ENCODE measurements around the gene WDR62.
"Not testable (repeated sequence)": the region's sequence is repeated elsewhere in the genome, so short reads cannot be mapped to it uniquely, and the experiment has no call there.

Gene WDR62

DNA sequence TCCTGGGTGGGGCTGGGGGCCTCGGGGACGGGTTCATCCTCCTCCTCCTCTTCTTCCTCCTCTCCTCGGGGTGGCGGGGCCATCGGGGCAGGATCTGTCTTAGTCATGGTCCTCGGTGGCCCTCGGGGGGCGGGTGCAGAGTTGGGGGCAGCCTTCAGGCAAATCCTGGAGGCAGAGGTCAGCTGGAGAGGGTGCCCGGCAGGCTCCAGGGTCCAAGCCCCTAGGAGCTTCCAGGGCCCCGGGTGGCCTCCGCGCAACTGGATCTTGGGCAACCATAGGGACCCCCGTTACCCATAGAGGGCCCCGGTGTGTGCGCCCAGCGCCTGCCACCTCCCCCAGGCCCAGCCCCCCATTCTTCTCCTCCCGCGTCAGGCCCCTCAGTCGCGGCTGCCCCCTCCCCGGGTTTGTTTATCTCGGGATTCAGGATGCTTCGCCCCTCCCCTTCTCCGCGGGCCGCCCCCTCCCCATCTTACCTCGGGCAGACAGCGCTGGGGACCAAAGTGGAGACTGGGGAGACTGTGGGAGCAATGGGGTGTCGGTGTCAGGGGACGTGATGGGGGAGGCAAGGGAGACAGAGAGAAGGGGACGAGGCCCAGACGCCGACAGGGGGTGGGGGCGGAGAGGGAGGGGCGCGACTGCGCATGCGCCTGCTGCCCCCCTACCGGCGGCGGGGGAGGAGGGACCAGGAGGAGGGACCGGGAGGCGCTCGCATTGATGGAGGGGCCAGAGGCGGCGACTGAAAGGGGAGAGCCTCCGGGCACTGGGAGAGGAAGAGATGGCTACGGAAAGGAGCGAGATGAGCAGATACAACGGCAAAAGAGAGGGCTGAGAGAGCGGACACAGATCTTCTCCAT is 22.2 kb upstream of the WDR62 start, which contains the start of gene CLIP3:
TSS of gene CLIP3 (minus strand) at position 623 of the 854 bp plus-strand sequence. CDS start at position 107, 516 bp downstream.
- peak; percentile 44 to 50 for DNase-seq (ENCODE audit: low read depth in 2 of 2)

DNA sequence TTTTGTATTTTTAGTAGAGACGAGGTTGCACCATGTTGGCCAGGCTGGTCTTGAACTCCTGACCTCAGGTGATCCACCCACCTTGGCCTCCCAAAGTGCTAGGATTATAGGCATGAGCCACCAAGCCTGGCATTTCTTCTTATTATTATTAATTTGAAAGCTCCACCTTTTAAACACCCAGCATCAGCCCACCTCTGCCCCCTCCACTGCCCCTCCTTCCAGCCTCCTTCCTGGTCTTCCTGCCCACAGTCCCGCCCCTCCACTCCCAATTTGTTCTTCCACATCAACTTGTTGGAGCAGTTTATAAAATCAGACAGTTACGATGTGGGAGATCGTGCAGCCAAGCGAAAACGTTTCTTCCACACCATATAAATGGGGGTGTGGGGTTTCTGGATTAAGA is 14.2 kb upstream of the WDR62 start:
- no peak for DNase-seq (ENCODE audit: low read depth in 2 of 2)

DNA sequence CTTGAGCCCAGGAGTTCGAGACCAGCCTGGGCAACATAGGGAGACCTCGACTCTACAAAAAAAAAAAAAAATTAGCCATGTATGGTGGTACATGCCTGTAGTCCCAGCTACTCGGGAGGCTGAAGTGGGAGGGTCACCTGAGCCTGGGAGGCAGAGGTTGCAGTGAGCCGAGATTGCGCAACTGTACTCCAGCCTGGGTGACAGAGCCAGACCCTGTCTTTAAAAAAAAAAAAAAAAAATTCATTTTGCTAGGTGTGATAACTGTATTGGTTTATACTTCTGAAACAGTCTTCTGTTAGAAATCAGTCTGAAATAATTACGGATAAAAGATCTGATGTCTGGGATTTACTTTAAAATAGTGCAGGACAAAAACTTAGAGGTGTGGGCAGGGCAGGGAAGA is 13.6 kb upstream of the WDR62 start:
- not testable (repeated sequence) for DNase-seq (ENCODE audit: low read depth in 2 of 2)

DNA sequence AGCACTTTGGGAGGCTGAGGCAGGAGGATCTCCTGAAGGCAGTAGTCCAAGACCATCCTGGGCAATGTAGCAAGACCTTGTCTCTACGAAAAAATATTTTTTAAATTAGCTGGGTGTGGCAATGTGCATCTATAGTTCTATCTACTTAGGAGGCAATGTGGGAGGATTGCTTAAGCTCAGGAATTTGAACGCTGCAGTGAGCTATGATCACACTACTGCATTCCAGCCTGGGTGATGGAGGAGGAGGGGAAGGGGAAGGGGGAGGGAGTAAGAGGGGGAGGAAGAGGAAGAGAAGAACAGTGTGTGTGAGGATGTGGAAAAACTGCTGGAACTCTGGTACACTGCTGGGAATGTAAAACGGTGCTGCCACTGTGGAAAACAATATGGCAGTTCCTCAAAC is 12.9 kb upstream of the WDR62 start:
- peak; percentile 85 to 88 for DNase-seq (ENCODE audit: low read depth in 2 of 2)

DNA sequence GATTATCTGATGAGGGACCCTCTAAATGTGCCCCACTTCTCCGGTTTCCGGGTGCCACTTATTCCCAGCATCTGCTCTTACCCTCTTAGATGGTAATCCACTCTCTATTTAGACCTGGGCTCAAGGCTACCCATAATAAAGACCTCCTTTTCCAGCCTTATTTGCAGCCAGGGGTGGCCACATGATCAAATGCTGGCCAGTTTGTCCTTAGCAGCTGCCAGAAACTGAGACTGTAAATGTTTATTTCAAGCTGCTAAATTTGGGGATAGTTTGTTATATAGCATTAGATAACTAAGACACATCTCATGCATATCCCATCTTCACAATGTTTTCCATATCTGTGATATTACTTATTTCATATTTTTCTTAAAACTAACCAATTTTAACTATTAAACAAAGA is 10.7 kb upstream of the WDR62 start:
- no peak for DNase-seq (ENCODE audit: low read depth in 2 of 2)

DNA sequence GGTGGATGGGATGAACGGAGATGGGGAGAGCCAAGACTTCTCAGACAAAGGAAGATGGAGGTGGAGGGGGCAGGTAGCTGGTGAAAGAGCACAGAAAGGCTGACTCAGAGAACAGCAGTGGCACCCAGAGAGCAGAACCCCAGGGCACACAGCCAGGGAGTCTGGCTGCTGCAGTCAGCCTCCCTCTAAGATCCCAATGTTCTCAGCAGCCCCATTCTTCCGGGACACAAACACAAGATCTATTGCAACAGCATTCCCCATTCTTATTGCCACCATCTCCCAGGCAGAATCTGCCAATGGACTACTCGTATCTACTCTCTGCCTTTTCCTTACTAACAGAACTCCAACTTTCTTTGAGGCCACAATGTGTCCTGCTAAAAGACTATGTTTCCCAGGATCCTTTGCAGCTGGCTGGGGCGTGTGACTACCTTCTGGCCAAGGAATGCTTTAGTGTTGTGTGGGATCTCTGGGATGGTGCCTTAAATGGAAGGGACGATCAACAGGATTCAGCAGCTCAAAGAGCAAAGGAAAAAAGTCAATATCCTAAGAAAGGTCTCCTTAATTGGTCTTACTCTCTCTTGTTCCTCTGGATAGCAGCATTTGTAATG is 8.2 kb upstream of the WDR62 start:
- no peak for DNase-seq (ENCODE audit: low read depth in 2 of 2)

DNA sequence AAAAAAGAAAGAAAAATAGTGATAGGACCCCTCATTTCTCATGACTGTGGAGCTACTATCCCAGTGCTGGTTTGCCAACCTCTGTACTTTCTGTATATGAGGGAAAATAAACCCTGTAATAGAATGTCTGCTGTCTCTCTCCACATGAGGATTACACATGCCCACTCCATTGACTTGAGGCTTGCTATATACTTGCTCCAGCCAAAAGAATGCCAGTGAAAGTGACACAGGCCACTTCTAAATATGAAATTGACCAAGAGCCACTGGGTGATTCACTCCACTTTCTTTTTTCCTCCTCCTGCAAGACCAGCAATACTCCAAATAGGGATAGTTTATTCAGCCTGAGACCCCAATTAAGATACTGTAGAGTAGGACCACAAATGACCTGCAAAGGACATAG is 6.9 kb upstream of the WDR62 start:
- DNase-seq (ENCODE audit: low read depth in 2 of 2): no peak

DNA sequence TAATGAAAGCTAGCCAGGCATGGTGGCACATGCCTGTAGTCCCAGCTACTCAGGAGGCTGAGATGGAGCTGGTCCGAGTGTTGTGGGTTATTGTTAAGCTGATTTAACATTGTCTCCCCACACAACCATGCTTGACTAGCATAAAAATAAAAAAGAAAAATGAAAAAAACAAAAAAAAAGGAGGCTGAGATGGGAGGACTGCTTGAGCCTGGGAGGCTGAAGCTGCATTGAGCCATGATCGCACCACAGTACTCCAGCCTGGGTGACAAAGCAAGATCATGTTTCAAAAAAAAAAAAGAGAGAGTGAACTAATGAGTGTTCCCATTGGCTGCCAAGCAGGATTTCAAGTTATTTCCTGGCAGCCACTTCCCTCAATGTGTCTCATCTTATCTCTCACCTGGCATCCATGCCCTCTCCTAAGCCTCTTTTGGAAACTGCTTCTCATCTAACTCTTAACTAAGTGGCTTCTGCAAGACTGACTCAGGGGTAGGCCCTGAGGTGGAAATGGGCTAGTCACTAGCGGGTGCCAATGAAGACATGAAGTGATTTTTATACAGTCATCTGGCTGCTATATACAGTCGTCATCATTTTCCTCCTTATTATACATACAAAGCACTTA is 5.5 kb upstream of the WDR62 start:
- DNase-seq (ENCODE audit: low read depth in 2 of 2): no peak

DNA sequence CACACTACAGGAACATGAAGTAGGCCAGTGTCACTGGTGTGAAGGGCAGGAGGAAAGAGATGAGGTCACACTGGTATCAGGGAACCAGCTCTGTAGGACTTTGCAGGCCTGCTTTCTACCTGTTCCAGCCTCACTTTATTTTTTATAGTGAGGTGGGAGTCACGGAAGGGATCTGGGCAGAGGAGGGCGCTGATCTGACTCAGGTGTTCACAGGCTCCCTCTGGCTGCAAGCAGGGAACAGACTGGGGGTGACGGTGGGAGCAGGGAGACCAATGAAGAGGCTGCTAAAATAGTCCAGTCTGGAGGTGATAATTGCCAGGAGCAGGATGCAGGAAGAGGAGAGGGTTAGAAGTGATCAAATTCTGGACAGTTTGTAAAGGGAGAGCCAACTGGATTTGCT is 3.5 kb upstream of the WDR62 start:
- no peak for DNase-seq (ENCODE audit: low read depth in 2 of 2)

DNA sequence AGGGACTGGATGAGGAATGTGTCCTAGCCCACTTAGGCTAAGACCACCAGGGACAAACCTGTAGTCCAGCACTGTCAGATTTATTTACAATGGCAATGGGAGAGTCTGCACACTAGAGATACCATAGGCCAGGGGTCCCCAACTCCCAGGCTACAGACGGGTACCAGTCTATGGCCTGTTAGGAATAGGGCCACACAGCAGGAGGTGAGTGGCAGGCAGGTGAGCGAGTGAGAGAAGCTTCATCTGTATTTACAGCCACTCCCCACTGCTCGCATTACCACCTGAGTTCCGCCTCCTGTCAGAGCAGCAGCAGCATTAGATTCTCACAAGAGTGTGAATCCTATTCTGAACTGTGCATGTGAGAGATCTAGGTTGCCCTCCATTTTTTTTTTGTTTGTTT is 3.1 kb upstream of the WDR62 start:
- DNase-seq (ENCODE audit: low read depth in 2 of 2): no peak

DNA sequence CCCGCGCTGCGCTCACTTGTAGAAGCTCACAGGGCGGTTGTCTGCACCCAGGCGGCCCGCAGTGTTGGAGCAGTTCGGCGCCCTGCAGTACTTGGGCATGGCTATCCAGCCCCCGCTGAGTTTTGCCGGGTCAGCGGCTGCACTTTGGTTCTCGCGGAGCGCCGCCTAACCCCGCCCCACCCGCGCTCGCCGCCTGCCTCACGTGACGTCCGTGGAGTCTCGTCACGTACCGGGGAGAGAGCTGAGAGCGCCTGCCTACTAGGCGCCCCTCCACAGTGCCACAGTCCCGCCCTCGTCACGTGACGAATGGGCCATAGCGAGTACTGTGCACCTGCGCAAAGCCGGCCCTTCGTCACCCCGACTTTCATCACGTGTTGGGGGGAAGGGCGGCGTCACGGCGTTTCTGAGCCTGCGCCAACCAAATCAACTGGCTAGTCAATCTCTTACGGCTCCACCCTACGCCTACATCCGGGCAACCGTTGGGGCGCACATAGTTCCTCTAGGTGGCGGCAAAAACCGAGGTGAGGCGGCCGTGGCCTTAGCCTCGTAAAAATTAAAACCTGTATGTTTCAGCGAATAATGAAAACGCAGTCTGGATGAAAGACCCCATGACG is 471 bp upstream of the WDR62 start, which contains the start of gene THAP8:
TSS of gene THAP8 (minus strand) at position 167 of the 614 bp plus-strand sequence. CDS start at position 99, 68 bp downstream.
- DNase-seq (ENCODE audit: low read depth in 2 of 2): peak; percentile 98

DNA sequence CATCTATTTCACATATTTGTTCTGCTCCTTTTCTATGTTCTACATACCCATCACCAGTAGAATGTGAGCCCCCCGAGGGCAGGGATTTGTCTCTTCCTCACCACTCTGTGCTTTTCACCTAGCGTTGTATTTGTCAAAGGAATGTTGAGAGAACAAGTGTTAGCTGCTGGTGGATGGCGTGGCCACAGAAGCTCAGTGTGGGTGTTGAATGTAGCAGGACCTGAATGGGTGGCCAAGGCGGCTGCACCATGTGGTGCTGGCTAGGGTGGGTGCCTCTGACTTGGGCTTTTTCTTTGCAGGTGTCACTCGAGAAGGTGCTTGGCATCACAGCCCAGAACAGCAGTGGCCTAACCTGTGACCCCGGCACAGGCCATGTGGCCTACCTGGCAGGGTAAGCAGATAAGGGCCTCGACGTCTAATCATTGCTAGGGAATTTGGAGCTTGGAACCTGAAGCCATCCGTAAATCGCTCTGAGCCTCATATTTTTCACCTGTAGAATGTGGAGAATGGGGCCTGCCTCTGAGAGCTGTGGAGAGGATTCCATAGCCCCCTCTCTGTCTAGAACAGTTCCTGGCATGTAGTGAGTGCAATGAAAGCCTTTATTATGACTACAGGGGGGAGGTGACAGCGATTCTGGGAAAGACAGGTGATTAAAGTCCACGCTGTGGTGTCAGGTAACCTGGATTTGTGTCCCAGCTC is 3.9 kb downstream of the WDR62 start:
- DNase-seq (ENCODE audit: low read depth in 2 of 2): no peak

DNA sequence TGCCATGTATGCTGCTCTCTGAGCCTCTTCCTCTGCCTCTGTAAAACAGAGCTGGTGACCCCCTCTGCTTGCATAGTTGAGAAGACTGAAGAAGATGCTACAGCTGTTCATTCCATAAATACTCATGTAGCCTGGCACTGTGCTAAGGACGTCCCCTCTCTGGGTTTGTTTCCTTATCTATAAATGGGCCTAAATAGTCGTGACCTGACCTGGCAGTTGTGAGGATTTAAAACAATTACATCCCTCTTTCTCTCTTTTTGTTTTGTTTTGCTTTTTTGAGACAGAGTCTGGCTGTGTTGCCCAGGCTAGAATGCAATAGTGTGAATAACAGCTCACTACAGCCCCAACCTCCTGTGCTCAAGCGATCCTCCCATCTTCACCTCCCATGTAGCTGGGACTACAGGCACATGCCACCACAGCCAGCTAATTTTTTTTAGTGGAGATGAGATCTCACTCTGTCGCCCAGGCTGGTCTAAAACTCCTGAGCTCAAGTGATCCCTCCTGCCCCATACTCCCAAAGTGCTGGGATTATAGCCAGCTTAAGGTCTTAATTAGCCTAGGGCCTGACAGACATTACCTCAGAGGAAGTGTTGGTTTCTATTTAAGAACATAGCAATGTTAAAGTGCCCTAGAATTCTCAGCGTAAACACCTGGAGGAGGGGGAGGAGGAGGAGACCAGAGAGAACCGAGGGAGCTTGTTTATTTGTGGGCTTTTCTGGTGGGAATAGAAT is 4.6 kb downstream of the WDR62 start:
- no peak for DNase-seq (ENCODE audit: low read depth in 2 of 2)

DNA sequence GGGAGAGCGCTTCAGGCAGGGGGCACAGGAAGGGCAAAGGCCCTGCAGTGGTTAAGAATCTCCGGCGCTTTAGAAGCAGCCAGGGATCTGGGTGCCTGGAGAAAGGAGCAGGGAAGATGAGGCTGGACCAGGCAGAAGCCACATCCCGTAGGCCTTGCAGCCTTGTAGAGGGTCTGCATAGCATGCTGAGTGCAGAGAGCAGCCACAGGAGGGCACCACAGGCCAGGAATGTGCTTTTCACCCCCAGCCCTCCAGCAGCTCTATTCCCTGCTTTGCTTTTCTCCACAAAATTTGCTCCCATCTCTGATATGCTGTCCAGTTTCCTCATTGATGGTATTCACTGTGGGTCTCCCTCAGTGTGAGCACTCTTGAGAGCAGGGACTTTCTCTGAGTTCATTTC is 5.7 kb downstream of the WDR62 start:
- peak in 1 of 2 experiments; percentile 6 for DNase-seq (ENCODE audit: low read depth in 2 of 2)

DNA sequence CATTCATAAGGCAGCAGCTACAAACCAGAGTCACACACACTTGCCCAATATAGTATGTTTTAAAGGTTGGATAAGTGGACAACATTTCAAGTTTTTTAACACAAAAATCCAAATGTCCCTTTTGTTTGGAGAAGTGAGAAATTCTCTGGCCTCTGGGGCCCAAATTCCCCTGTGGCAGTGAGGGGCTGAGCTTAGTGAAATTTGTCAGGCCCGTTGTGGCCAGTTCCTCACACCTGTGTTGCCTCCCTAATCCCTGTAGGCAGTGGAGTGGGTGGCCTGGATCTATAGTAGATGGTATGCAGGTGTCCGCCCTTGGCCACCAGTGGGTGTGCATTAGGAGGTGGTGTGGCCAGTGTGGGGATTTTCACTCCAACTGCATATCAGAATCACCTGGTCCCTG is 6.7 kb downstream of the WDR62 start:
- no peak for DNase-seq (ENCODE audit: low read depth in 2 of 2)

DNA sequence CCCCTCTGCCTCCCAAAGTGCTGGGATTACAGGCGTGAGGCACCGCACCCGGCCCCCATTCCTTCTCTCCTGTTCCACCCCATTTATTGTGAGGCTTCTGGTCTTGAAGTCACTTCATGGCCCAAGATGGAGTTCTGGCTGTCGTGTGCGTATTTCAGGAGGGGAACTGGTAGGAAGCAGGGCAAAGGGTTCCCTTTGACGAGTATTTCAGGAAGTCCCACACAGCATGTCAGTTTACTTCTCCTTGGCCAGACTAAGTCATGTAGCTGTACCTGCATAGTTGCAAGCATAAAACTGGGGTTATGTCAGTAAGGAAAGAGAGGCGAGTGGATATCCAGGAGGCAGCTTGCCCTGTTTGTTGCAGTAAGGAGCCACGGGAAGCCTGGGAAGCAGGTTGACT is 10.1 kb downstream of the WDR62 start:
- no peak for DNase-seq (ENCODE audit: low read depth in 2 of 2)

DNA sequence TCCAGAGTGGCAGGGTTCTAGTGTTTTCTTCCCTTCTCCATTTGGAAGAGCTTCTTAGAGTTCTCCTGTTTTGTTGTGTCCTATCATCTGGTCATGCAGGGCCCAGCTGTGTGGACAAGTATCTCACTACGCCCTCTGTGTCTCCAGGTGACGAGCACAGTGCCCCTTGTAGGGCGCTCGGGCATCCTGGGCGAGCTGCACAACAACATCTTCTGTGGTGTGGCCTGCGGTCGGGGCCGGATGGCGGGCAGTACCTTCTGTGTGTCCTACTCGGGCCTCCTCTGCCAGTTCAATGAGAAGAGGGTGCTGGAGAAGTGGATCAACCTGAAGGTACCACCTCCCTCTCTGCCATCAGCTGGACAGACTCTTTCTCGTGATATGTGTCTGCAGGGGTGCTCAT is 13.0 kb downstream of the WDR62 start:
- no peak for DNase-seq (ENCODE audit: low read depth in 2 of 2)

DNA sequence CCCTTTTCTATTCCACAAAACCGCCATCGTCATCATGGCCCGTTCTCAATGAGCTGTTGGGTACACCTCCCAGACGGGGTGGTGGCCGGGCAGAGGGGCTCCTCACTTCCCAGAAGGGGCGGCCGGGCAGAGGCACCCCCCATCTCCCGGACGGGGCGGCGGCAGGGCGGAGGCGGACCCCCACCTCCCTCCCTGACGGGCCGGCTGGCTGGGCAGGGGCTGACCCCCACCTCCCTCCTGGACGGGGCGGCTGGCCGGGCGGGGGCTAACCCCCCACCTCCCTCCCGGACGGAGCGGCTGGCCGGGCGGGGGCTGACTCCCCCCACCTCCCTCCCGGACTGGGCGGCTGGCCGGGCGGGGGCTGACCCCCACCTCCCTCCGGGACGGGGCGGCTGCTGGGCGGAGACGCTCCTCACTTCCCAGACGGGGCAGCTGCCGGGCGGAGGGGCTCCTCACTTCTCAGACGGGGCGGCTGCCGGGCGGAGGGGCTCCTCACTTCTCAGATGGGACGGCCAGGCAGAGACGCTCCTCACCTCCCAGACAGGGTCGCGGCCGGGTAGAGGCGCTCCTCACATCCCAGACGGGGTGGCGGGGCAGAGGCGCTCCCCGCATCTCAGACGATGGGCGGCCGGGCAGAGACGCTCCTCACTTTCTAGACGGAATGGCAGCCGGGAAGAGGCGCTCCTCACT is 14.3 kb downstream of the WDR62 start:
- not testable (repeated sequence) for DNase-seq (ENCODE audit: low read depth in 2 of 2)

DNA sequence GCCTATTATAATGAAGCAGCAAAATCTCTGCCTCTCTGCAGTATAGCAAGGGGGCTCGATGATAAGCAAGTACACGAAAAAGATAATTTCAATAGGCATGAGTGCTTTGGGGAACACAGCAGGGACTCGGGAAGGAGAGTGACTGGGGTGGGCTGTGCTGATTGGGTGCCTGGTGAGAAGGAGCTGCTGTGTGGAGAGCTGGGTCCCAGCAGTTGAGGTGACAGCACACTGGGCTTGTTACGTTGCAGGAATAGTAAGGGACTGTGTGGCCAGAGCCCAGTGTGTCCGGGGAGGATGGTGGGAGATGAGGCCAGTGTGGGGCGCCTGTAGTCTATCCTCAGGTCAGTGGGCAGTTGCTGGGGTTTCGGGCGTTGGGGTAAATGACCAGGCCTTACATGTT is 17.4 kb downstream of the WDR62 start:
- DNase-seq (ENCODE audit: low read depth in 2 of 2): no peak

DNA sequence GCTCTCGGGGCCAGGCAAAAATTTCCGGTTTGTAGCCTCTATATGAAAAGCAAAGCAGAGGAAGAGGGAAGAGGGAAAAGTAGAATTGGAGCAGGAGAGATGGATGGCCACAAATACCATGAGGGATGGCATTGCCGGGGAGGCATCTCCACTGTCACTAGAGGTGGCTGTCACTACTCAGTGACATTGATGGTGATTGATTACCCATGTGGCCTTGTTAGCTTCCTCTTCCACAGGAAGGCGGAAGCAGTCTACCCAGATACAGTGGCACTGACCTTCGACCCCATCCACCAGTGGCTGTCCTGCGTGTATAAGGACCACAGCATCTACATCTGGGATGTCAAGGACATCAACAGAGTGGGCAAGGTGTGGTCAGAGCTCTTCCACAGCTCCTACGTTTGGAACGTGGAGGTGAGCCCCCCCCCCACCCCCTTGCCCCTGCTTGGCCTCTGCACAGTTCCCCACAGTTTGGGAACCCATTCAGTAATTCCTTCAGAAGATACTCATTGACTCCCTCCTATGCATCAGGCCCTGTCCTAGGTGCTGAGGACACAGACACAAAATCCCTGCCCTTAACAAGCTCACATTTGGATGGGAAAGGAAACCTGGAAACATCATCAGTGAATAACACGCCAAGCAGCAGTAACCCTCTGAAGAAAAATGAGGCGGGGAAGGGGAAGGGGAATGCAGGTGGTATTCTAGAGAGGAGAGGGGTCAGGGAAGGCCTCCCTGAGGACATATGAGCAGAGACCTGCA is 18.6 kb downstream of the WDR62 start:
- DNase-seq (ENCODE audit: low read depth in 2 of 2): no peak
